Tibial nerve (tissue), 3 donors: ENCODE measurements around the gene MRTFA.

Source experiments
- CTCF ChIP-seq, 5 experiments: fragments of 200-600 bp in 3 of 5; fragments of 450-650 bp in 2 of 5; sonication (generic) in 3 of 5; IDR thresholded peaks; one replicate each; pipeline ENCODE4 v1.5.1; 2016 to 2019; ENCODE audit warnings: antibody characterized with exemption in 5 of 5, mild to moderate bottlenecking in 3 of 5, moderate library complexity in 2 of 5
- POLR2A ChIP-seq, 2 donors: fragments of 450-650 bp; IDR thresholded peaks; one replicate each; pipeline ENCODE4 v1.6.1; 2017; ENCODE audit warnings: antibody characterized with exemption in 2 of 2, mild to moderate bottlenecking in 2 of 2, moderate library complexity in 2 of 2

- TF ChIP-seq CTCF (IDR thresholded peaks at IDR 0.05) (no peak), POLR2A (IDR thresholded peaks at IDR 0.05) (no peak)
Measured at GRCh38 chr22:40533712-40534378, 102.7 kb downstream of the MRTFA start.
